MCF 10A (cell line): ENCODE data around the gene GNRH2. TPM values are rescaled to one million over a fixed set of nuclear protein-coding genes. Genes with fewer than 3 reads are reported as not detected.
A peak's percentile ranks its signal among the peaks of the same experiment; 100 is the strongest.
"Not testable (repeated sequence)": the region's sequence is repeated elsewhere in the genome, so short reads cannot be mapped to it uniquely, and the experiment has no call there.

ENCODE experiments used
- BruUV-seq: library from RNA; stranded (reverse); fragments of 400-500 nt; replicated peaks from 2 replicates; lab custom pipeline; 2021; lab: Mats Ljungman, UMichigan
- CTCF ChIA-PET: fragments of 300-600 bp; sonication (Branson Sonifier 250); formaldehyde crosslinking; extraction: SDS; loops from one replicate; lab custom pipeline; 2021; ENCODE audit warnings: antibody characterized with exemption, inconsistent platforms; lab: Yijun Ruan, JAX
- POLR2A ChIA-PET: fragments of 300-600, 350-650 bp; sonication (Branson Sonifier 250); formaldehyde crosslinking; extraction: SDS; loops from one replicate; lab custom pipeline; 2020; ENCODE audit warnings: antibody characterized with exemption, inconsistent platforms; lab: Yijun Ruan, JAX
- DNase-seq: peaks from one replicate; pipeline ENCODE4 v3.0.0-alpha.2; 2018; ENCODE audit not compliant: unreplicated experiment
- H3K27ac Mint-ChIP-seq: one replicate; pipeline ENCODE4 v1.8.0; 2022; ENCODE audit warnings: mild to moderate bottlenecking, low read depth, mixed read lengths; ENCODE audit not compliant: unreplicated experiment
- H3K27me3 Mint-ChIP-seq: one replicate; pipeline ENCODE4 v1.8.0; 2022; ENCODE audit warnings: mixed read lengths; ENCODE audit not compliant: insufficient read depth, unreplicated experiment
- H3K36me3 Mint-ChIP-seq: one replicate; pipeline ENCODE4 v1.8.0; 2022; ENCODE audit warnings: mild to moderate bottlenecking, moderate library complexity, mixed read lengths; ENCODE audit not compliant: insufficient read depth, unreplicated experiment
- H3K4me1 Mint-ChIP-seq: one replicate; pipeline ENCODE4 v1.8.0; 2022; ENCODE audit warnings: mixed read lengths; ENCODE audit not compliant: insufficient read depth, unreplicated experiment
- H3K4me3 Mint-ChIP-seq: one replicate; pipeline ENCODE4 v1.8.0; 2022; ENCODE audit warnings: mild to moderate bottlenecking, moderate library complexity, mixed read lengths; ENCODE audit not compliant: unreplicated experiment
- H3K9me3 Mint-ChIP-seq: one replicate; pipeline ENCODE4 v1.8.0; 2022; ENCODE audit warnings: mixed read lengths; ENCODE audit not compliant: unreplicated experiment
- CTCF ChIP-seq: fragments of 200-600 bp; IDR thresholded peaks from one replicate; pipeline ENCODE4 v1.8.0; 2022; ENCODE audit warnings: antibody characterized with exemption, mild to moderate bottlenecking; ENCODE audit not compliant: unreplicated experiment
- intact Hi-C: fragments of 100-400 bp; cut with micrococcal nuclease; formaldehyde crosslinking; loops from 2 replicates; pipeline ENCODE4 v1.14.1; 2022
- total RNA-seq: library from RNA; stranded (reverse); gene quantifications from 2 replicates; pipeline ENCODE4 v1.2.3, GENCODE V29; 2022

GNRH2 gene
- total RNA-seq, 1 experiment from 2014 or later = 1.0 TPM

GRCh38 chr20:3047486-3048419 is 4.3 kb downstream of the GNRH2 start:
- no peak overlapping the region for H3K27ac Mint-ChIP-seq
- H3K36me3 Mint-ChIP-seq = peaks cover 37% of the 10 kb centered on the region
- no peak for TF ChIP-seq CTCF
- no peaks in the 10 kb centered on the region for H3K27me3 Mint-ChIP-seq
- H3K4me1 Mint-ChIP-seq = peaks cover 6% of the 10 kb centered on the region
- TSS peak; percentile 59 for BruUV-seq
- no peaks in the 10 kb centered on the region for H3K9me3 Mint-ChIP-seq
- peak overlapping the region; percentile 95 for H3K4me3 Mint-ChIP-seq
- ChIA-PET POLR2A (interaction anchor here (0.5 to 0.6 kb wide), 2 partner anchors 9 to 109 kb away, joined by 3 to 4 read pairs; no protein-coding TSS in a partner anchor), CTCF (interaction anchor here (0.5 to 1.6 kb wide), 5 partner anchors 27 to 350 kb away, joined by 3 to 4 read pairs (median 3); no protein-coding TSS in a partner anchor)
- DNase-seq = no peak
- intact Hi-C loops = no loop called here

- CTCF ChIA-PET = interaction anchor here (0.9 to 6.0 kb wide), 6 partner anchors 8 to 264 kb away, joined by 3 to 105 read pairs (median 18); partner anchors contain the start of gene GNRH2
- POLR2A ChIA-PET = no interaction called here
- intact Hi-C loops = loop anchor here (10.0 kb wide), 1 partner anchor 123 kb away; the partner anchor contains the start of gene LZTS3
These were observed 8.1 kb downstream of the GNRH2 start for GRCh38 chr20:3051385-3052019.

GRCh38 chr20:3059489-3059888 is 16.1 kb downstream of the GNRH2 start:
- POLR2A ChIA-PET = no interaction called here
- no TSS peak for BruUV-seq

More at GRCh38 chr20:3051385-3052019, 8.1 kb downstream of the GNRH2 start:
- Mint-ChIP-seq H3K36me3 (peaks cover 35% of the 10 kb centered on the region), H3K27me3 (no peaks in the 10 kb centered on the region), H3K4me1 (peaks cover 6% of the 10 kb centered on the region), H3K9me3 (no peaks in the 10 kb centered on the region), H3K4me3 (no peak overlapping the region), H3K27ac (no peak overlapping the region)
- TF ChIP-seq CTCF = no peak
- DNase-seq = no peak
- no TSS peak for BruUV-seq

GRCh38 chr20:3064119-3064518 is 20.7 kb downstream of the GNRH2 start:
- BruUV-seq = not testable (repeated sequence)
- CTCF ChIA-PET = interaction anchor here (0.6 to 0.9 kb wide), 3 partner anchors 8 to 53 kb away, joined by 3 to 7 read pairs (median 3); no protein-coding TSS in a partner anchor

More at GRCh38 chr20:3059489-3059888, 16.1 kb downstream of the GNRH2 start:
- Mint-ChIP-seq H3K4me3 (no peak overlapping the region), H3K27me3 (no peaks in the 10 kb centered on the region), H3K4me1 (no peaks in the 10 kb centered on the region), H3K27ac (no peak overlapping the region), H3K9me3 (no peaks in the 10 kb centered on the region), H3K36me3 (no peaks in the 10 kb centered on the region)
- DNase-seq = no peak
- CTCF ChIA-PET = no interaction called here
- TF ChIP-seq CTCF = no peak
- intact Hi-C loops = loop anchor here (10.0 kb wide), 1 partner anchor 115 kb away; the partner anchor contains the start of gene LZTS3

More at GRCh38 chr20:3064119-3064518, 20.7 kb downstream of the GNRH2 start:
- H3K36me3 Mint-ChIP-seq, H3K27me3 Mint-ChIP-seq, DNase-seq, H3K27ac Mint-ChIP-seq, intact Hi-C loops, H3K4me3 Mint-ChIP-seq, H3K9me3 Mint-ChIP-seq, H3K4me1 Mint-ChIP-seq, POLR2A ChIA-PET: not testable (repeated sequence)
